Mesodermal cell (in vitro differentiated cells): ENCODE results near the gene WDR70.
"Not testable (repeated sequence)": the region's sequence is repeated elsewhere in the genome, so short reads cannot be mapped to it uniquely, and the experiment has no call there.

Source experiments
- H3K27ac ChIP-seq: 2 replicates; pipeline ENCODE4 v1.7.0; 2013; ENCODE audit warnings: mild to moderate bottlenecking, low read depth, low read length, moderate library complexity; ENCODE audit not compliant: severe bottlenecking
- H3K36me3 ChIP-seq: 2 replicates; pipeline ENCODE4 v1.7.1; 2013; ENCODE audit warnings: mild to moderate bottlenecking, low read length, moderate library complexity; ENCODE audit not compliant: control insufficient read depth, insufficient read depth
- H3K4me1 ChIP-seq: one replicate; pipeline ENCODE4 v1.7.1; 2013; ENCODE audit warnings: mild to moderate bottlenecking, low read length; ENCODE audit not compliant: insufficient read depth, control insufficient read depth, poor library complexity, severe bottlenecking
- H3K4me3 ChIP-seq: 2 replicates; pipeline ENCODE4 v1.7.0; 2013; ENCODE audit warnings: low read length, control low read depth, mild to moderate bottlenecking; ENCODE audit not compliant: insufficient read depth, poor library complexity, severe bottlenecking; ENCODE audit errors: extremely low read depth
- H3K9me3 ChIP-seq: 2 replicates; pipeline ENCODE4 v1.7.1; 2013; ENCODE audit warnings: mild to moderate bottlenecking, low read length, moderate library complexity; ENCODE audit not compliant: control insufficient read depth
- WGBS, 2 experiments: methylation state at CpG; one replicate each; pipeline ENCODE4 v1.1.5; 2013; ENCODE audit warnings: missing lambda C conversion rate in 2 of 2; ENCODE audit not compliant: insufficient coverage in 2 of 2; 5-methylcytosine and 5-hydroxymethylcytosine counted together

Gene WDR70

GRCh38 chr5:37773809-37774208, 394.7 kb downstream of the WDR70 start:
- 100% methylated on average over 1 of the region's 1 CpG for WGBS, 2 experiments
- no peaks in the 10 kb centered on the region for H3K36me3 ChIP-seq
- H3K27ac ChIP-seq = no peak overlapping the region
- peaks cover 47% of the 10 kb centered on the region for H3K4me1 ChIP-seq
- no peak overlapping the region for H3K4me3 ChIP-seq
- no peaks in the 10 kb centered on the region for H3K9me3 ChIP-seq

- no peak overlapping the region for H3K27ac ChIP-seq
- no peaks in the 10 kb centered on the region for H3K9me3 ChIP-seq
- H3K36me3 ChIP-seq = no peaks in the 10 kb centered on the region
- peaks cover 44% of the 10 kb centered on the region for H3K4me1 ChIP-seq
- no peak overlapping the region for H3K4me3 ChIP-seq
- WGBS, 2 experiments = 94 to 99% methylated on average over 9 of the region's 9 CpGs
Observed at GRCh38 chr5:37774912-37775483, 395.9 kb downstream of the WDR70 start.

DNA sequence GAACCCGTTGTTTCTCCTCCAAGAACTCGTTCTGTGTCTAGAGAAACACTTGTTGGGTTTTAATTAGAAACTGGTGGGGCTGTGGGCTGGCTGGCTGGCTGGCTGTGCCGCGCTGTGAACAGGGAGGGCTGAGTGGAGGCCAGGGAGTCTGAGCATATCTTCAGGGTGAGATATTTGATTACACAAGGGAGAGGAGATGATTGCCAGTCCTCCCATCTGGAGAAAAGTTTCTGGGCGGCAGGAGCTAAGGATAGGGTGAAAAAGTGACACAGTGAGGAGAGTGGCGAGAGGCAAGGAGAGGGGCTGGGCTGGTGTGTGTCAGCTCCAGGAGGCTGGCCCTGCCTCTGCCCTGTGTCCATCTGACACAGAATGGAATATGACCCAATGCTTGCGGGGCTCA, 397.7 kb downstream of the WDR70 start:
- Histone ChIP-seq H3K9me3 (no peaks in the 10 kb centered on the region), H3K36me3 (no peaks in the 10 kb centered on the region), H3K4me3 (no peak overlapping the region), H3K4me1 (peaks cover 27% of the 10 kb centered on the region), H3K27ac (no peak overlapping the region)
- WGBS, 2 experiments = 87 to 99% methylated on average over 3 to 6 of the region's 7 CpGs

GRCh38 chr5:37777432-37778130, 398.5 kb downstream of the WDR70 start:
- H3K27ac ChIP-seq = no peak overlapping the region
- no peak overlapping the region for H3K4me3 ChIP-seq
- H3K36me3 ChIP-seq = no peaks in the 10 kb centered on the region
- peaks cover 21% of the 10 kb centered on the region for H3K4me1 ChIP-seq
- no peaks in the 10 kb centered on the region for H3K9me3 ChIP-seq
- WGBS, 2 experiments = 92 to 93% methylated on average over 13 of the region's 15 CpGs

DNA sequence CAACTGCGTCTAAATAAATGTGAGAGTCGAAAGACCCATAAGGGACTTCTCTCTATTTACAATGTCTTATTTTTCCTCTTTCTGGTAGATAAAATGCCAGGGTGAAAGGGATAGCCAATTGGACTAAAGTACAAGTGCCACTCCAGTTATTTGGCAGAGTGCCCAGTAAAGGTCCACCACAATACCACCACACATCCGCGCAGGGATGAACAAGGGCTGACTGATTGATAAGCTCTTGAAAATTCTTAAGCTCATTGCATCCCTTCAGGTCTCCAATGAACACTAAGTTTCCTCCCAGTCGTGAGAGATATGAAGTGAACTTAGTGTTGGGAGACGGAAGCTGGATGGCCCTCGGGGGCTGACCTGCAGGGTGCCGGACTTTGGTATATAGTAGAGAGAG, 402.3 kb downstream of the WDR70 start:
- not testable (repeated sequence) for H3K27ac ChIP-seq, H3K36me3 ChIP-seq, H3K9me3 ChIP-seq, H3K4me3 ChIP-seq
- peaks cover 13% of the 10 kb centered on the region for H3K4me1 ChIP-seq
- WGBS, 2 experiments = 91 to 95% methylated on average over 4 of the region's 8 CpGs

DNA sequence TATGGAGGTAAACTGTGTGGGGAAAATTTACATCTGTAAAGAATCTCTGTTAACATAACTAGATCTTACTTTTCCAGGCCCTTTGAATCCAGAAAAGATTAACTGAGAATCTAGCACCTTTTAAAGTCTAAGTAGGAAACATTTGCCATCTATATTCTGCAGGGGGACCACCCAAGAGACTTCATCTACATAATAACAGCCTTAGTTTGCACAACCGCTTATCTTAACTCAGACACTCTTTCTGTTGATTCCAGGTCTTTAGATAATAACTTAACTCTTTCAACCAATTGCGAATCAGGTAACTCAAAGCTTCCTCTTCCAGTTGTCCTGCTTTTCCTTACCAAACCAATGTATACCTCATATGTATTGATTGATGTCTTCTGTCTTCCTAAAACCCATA, 407.3 kb downstream of the WDR70 start:
- Histone ChIP-seq H3K4me3 (no peak overlapping the region), H3K4me1 (no peaks in the 10 kb centered on the region), H3K27ac (no peak overlapping the region), H3K9me3 (no peaks in the 10 kb centered on the region), H3K36me3 (no peaks in the 10 kb centered on the region)
- WGBS, 2 experiments = 41 to 64% methylated on average over 2 of the region's 2 CpGs

- Histone ChIP-seq H3K36me3 (no peaks in the 10 kb centered on the region), H3K27ac (no peak overlapping the region), H3K4me1 (no peaks in the 10 kb centered on the region), H3K9me3 (no peaks in the 10 kb centered on the region), H3K4me3 (no peak overlapping the region)
- 92 to 95% methylated on average over 4 of the region's 5 CpGs for WGBS, 2 experiments
Observed at GRCh38 chr5:37786862-37787519, 407.9 kb downstream of the WDR70 start.

DNA sequence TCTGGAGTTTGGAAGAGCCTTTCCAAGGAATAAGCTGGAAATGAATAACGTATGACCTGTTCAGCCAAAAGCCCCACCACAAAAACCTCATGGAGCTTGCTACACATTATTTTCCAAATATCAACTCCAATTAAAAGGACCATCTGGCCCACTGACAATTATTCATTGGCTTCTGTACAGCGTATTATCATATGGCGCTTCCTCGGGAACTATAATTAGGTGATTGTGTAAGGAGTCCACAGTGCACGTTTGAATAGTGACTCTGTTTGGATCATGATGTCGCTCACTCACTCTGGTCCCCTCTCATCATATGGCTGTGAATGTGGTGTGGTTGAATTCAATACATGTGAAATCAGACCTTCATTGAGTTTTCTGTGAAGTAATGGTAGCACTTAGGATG, 408.6 kb downstream of the WDR70 start:
- 97 to 100% methylated on average over 3 to 6 of the region's 6 CpGs for WGBS, 2 experiments
- H3K4me3 ChIP-seq = no peak overlapping the region
- H3K9me3 ChIP-seq = no peaks in the 10 kb centered on the region
- no peaks in the 10 kb centered on the region for H3K4me1 ChIP-seq
- H3K27ac ChIP-seq = no peak overlapping the region
- H3K36me3 ChIP-seq = no peaks in the 10 kb centered on the region

- Histone ChIP-seq H3K27ac (no peak overlapping the region), H3K9me3 (no peaks in the 10 kb centered on the region), H3K4me1 (no peaks in the 10 kb centered on the region), H3K36me3 (no peaks in the 10 kb centered on the region), H3K4me3 (no peak overlapping the region)
- 86 to 90% methylated on average over 1 of the region's 2 CpGs for WGBS, 2 experiments
Observed at GRCh38 chr5:37789991-37790390, 410.9 kb downstream of the WDR70 start.

DNA sequence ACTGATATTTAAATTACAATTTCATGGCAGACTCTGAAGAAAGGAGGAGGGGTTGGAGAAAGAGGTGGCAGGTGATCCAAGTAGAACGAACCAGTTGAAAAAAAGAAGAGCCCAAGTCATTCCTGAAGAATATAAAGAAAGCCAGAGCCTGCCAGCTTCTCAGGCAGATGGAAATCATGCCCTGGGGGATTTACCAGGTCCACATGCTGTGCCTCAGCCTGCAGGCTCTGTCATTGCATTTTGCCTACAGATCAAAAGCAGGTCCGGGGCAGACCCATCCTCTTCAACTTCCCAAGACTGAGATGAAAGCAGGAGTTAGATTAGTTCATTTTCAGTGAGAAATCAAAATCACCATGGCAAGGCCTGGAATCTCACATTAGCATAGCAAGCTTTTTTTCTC, 412.2 kb downstream of the WDR70 start:
- 75 to 100% methylated on average over 1 to 2 of the region's 2 CpGs for WGBS, 2 experiments
- H3K36me3 ChIP-seq = no peaks in the 10 kb centered on the region
- H3K9me3 ChIP-seq = no peaks in the 10 kb centered on the region
- H3K4me3 ChIP-seq = no peak overlapping the region
- no peaks in the 10 kb centered on the region for H3K4me1 ChIP-seq
- H3K27ac ChIP-seq = no peak overlapping the region
